ENCODE results near the gene RCHY1.
"Not testable (repeated sequence)": the region's sequence is repeated elsewhere in the genome, so short reads cannot be mapped to it uniquely, and the experiment has no call there.

RCHY1 gene

GRCh38 chr4:75514131-75514948 lies at the start of gene RCHY1, which contains the start of gene THAP6:
RCHY1 (minus strand) TSS chr4:75514403; CDS start chr4:75514286, 117 bp downstream.
THAP6 (plus strand) TSS chr4:75514473; CDS start chr4:75515453, 980 bp downstream.
- DNase-seq, result peak; percentile 98

- DNase-seq, result no peak
Observed at GRCh38 chr4:75561789-75562188, 47.6 kb upstream of the RCHY1 start.

GRCh38 chr4:75557696-75558095 lies 43.5 kb upstream of the RCHY1 start:
- no peak for DNase-seq

GRCh38 chr4:75555294-75556164 lies 41.3 kb upstream of the RCHY1 start, which contains the start of gene ODAPH:
ODAPH (plus strand) TSS chr4:75556066; CDS start chr4:75556083, 17 bp downstream.
- DNase-seq, result no peak

GRCh38 chr4:75552452-75552851 lies 38.2 kb upstream of the RCHY1 start:
- no peak for DNase-seq

GRCh38 chr4:75549019-75549418 lies 34.8 kb upstream of the RCHY1 start:
- DNase-seq, result no peak

- DNase-seq, result peak; percentile 45
Observed at GRCh38 chr4:75547647-75548387, 33.6 kb upstream of the RCHY1 start.

GRCh38 chr4:75545526-75545925 lies 31.3 kb upstream of the RCHY1 start:
- no peak for DNase-seq

GRCh38 chr4:75544870-75545269 lies 30.7 kb upstream of the RCHY1 start:
- no peak for DNase-seq

GRCh38 chr4:75544220-75544619 lies 30.0 kb upstream of the RCHY1 start:
- not testable (repeated sequence) for DNase-seq

GRCh38 chr4:75542824-75543223 lies 28.6 kb upstream of the RCHY1 start:
- no peak for DNase-seq

GRCh38 chr4:75537308-75537707 lies 23.1 kb upstream of the RCHY1 start:
- DNase-seq, result not testable (repeated sequence)

- DNase-seq, result not testable (repeated sequence)
Observed at GRCh38 chr4:75533926-75534325, 19.7 kb upstream of the RCHY1 start.

- not testable (repeated sequence) for DNase-seq
Observed at GRCh38 chr4:75533339-75533887, 19.2 kb upstream of the RCHY1 start.

- DNase-seq, result not testable (repeated sequence)
Observed at GRCh38 chr4:75531536-75532143, 17.4 kb upstream of the RCHY1 start.

- no peak for DNase-seq
Observed at GRCh38 chr4:75530556-75531322, 16.5 kb upstream of the RCHY1 start.

- DNase-seq, result no peak
Observed at GRCh38 chr4:75527482-75527881, 13.3 kb upstream of the RCHY1 start.

GRCh38 chr4:75525910-75526309 lies 11.7 kb upstream of the RCHY1 start:
- DNase-seq, result no peak

GRCh38 chr4:75525086-75525485 lies 10.9 kb upstream of the RCHY1 start:
- no peak for DNase-seq

- not testable (repeated sequence) for DNase-seq
Observed at GRCh38 chr4:75519452-75519851, 5.2 kb upstream of the RCHY1 start.

- DNase-seq, result no peak
Observed at GRCh38 chr4:75516144-75516543, 1.9 kb upstream of the RCHY1 start.

All from hematopoietic multipotent progenitor cell treated with erythropoietin and hydrocortisone succinate and interleukin-3 and kit ligand, for 4 days (in vitro differentiated cells).